IPS-NIHi11 (cell line): ENCODE data around the gene CALCR.
"Not testable (repeated sequence)": the region's sequence is repeated elsewhere in the genome, so short reads cannot be mapped to it uniquely, and the experiment has no call there.

Source experiments
- DNase-seq: peaks from one replicate; pipeline ENCODE4 v3.0.0; 2012; ENCODE audit warnings: mixed read lengths, low spot score

CALCR gene

DNA sequence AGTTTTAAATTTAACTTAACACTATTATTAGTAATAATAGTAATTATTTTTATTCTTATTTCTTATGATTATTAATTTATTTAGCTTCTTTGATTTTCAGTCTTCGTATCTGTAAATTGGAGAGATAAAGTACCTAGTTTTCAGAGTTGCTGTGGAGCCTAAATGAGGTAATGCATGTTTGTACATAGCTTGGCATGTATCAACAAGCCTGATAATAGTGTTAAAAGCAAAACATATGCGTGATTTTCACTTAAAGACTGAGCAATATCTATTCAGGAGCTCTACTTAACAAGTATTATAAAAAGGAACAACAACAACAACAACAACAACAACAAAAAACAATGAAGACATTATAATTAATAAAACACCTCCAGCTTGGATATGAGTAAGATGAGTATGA lies 12.4 kb downstream of the CALCR start:
- no peak for DNase-seq

DNA sequence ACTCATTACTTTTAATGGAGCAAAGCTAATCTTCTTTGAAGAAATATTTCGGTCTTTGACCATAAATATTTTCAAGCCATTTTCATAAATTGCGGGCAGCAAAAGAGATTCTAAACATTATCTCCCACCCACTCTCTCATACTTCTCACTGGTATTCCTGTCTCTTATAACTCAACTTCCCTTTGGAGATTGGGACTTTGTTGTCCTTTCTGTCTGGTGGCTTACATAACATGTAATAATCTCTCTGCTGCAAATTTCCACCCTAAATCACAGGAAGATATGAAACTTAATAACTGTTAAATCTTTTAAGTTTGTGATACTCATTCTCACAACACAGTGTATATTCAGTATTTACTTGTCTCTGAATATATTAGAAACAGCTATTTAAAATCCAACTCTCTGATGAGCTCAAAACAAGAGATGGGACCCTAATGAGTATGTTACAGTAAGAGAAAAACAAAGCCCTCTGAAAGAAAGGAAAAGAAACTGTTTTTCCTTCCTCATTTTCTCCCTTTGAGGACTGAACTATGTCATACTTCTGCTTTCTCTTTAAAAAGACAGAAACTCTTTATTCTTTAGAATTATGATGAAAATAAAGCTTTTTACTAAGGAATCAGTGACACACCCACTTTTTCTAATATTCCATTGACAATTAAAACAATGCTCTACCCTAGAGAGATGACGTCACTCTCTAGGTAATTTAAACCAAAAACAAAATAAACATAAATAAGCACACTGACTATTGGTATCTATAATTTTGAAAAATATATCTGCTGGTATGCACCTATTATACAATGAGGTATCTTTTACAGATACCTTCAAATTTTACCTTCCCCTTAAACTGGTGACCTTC lies 14.7 kb downstream of the CALCR start:
- DNase-seq, result no peak

DNA sequence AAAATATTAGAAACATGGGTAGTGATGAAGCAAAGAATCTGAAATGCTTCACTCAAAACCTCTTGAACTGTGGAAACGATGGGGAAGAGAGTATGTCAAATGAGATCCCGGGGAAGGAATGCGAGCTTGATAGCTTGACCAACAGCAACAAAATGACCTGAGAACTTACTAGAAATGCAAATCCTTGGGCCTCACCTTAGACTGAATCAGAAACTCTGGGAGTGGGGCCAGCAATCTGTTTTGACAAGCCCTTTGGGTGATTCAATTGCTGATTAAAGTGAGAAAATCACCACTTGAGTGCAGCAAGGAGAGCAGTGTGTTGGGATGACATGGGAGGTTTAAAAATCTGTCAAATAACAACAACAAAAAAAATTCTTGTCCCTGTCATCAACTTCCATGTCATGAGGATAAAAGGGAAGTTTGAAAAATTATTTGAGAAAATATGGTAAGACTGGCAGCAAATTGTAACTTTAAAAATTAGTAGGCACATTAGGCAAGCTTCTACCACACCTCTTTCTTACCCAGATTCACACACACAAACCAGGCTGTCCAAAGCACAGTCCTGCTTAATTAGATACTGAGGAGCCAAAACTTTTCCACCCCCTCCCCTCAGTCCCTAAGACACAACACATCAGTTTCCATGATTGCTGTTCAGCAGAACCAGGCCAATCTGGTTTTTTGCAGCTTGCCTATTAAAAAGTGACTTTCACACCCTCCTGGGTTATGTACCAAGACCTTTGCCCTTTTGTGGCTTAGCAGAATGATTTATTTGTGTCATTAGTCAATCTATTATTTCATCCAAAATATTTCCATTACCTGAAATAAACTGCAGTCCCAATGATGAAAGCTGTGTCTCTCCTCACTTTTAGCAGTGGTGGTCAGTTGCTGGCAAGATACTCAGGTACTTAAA lies 15.6 kb downstream of the CALCR start:
- no peak for DNase-seq

DNA sequence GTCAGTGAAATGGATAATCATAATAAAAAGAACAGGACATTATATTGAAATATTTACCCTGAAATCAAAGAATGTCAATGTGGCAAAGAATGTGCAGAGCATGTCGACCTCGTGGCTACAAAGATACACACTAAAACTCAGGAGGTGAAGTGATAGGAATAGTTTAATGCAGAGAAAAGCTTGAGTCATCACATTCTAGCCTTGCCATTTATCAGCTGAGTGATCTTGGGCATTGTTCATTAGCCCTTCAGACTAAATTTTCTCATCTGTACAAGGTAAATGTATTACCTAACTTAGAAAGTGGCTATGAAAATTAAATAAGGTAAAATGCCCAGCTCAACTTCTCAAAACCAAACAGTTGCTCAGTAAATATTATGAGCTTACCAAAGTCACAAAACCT lies 22.6 kb downstream of the CALCR start:
- no peak for DNase-seq

DNA sequence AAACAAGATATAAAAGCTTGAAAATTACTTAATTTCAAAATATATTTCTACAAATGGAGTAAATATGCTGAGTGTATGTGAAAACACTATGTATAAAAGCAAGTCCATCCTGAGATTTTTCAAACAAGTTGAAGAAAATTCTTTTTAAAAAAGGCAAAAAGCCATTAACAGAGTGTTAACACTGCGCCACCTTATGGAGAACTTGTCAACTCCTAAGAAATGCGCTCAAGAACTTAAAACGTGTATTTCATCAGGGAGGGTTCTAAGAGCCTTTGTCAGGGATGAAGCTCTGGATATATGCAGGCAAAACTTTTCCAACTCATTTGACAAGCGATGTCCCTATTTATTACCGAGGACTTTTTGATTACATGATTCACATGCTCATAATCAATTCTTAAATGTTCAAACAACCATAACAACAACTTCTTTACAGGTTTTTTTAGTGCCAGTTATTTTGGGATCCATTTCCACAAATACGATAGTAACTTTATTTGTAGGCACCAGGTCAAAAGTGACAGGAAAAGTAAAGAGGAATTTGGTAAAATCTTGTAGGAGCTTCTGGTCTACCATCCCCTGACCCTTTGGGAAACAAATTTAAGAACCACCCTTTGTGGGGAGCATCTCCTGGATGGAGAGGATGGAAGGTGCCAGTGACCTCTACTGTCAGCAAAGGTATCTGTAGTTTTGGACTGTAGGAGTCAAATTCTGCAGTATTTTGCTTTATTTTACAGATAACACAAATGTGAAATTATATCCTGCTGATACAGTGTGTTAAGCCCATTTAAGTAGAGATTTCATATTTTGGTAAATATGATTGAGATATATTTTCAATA lies 23.2 kb downstream of the CALCR start:
- peak; percentile 65 for DNase-seq

DNA sequence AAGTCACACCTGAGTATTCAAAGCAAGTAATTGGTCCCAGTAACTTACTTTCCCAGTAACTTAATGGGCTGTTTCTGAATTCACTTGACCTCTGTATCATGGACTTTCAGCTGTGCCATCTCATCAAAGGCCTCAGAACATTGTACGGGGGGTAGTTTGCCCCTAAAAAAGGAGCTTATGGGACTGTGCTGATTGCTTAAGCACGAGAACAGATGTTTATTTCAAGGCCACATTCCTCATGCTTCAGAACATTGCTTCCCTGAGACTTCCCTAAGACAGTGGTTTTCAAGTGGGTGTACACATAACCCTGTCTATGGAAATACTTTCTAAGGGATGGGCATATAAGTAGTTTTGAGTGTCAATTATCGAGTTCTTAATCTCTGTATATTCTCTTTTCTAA lies 26.8 kb downstream of the CALCR start:
- DNase-seq, result no peak

DNA sequence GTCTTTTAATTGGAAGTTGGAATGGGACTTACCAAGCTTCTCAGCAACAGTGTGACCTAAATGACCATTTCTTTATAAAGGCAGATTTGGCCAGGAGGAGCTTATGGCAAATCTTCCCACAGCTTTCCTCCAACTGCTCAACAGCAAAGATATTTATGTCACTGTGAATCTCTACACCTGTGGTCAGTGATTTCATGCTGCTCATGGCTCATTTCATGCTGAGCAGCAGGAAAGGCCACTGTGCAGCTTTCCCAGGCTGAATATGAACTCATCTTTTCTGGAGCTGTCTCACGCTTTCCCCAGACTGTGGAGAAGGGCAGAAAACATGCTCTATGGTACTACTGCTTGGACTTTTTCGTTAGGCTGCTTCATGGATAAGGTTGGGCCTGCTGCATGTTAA lies 29.8 kb downstream of the CALCR start:
- DNase-seq, result no peak

DNA sequence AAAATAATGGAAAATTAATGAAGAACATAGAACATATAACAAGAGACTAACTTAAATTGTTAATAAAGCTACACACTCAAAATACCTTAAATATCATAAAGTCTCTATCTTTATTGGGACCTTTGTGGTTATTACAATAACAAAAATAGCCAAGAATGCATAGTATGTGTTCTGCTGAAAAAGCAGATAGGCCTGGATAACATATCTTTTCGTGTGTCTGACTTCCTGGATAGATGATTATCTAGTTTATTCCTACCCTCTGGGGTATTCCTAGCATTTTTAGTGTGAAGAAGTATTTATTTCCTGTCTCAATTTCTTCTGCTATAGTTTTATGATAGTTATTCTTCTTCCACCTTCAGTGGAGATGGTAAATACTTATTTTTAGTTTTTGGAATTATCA lies 36.5 kb downstream of the CALCR start:
- DNase-seq, result no peak

DNA sequence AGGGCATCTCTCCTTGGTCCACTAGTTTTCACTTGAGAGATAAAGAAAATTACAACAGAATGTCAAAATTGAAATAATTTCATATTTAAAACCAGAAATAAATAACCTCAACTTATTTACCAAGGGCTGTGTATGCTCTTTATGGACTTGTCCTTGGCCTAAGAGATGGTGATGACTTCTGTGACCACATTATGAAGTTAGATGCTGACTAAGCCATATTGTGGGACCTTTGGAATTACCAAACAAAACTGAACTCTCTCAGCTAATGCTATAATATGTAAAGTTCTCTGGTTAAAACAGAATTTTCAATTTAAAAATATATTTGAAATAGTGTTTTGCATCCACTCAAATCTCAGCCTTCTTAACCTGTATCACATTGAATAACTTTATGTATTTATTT lies 38.9 kb downstream of the CALCR start:
- no peak for DNase-seq

DNA sequence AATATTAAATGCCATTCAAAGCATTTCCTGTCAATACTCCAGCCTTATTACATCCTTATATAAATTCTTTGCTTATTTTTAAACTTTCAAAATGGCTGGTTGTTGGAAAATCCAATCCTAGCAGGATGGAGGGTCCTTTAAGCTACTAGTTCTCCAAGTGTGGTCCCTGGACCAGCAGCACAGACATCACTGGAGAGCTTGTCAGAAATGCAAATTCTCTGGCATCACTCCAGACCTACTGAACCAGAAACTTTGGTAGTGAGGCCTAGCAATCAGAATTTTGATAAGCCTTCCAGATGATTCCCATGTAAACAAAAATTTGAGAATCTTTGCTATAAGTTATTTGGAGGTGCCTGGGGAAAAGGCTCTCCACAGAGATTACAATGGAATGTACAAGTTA lies 43.8 kb downstream of the CALCR start:
- DNase-seq, result no peak

DNA sequence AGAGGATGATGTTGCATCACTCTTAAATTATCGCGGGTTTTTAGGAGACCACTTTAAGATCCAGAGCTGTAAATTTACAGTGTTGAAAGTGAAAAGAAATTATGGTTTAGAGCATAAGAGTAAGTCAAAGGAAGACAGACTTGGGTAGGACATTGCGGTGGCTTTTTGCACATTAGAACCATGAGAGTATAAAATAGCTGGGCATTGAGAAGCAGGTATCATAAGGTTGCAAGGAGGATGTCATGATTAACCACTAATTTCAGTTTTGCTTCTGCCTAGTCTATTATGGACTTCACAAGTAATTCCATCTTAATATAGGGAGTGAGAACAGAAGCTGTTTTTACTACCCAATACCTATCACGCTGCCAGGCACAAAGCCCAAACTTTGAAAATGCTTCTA lies 57.7 kb downstream of the CALCR start:
- no peak for DNase-seq

DNA sequence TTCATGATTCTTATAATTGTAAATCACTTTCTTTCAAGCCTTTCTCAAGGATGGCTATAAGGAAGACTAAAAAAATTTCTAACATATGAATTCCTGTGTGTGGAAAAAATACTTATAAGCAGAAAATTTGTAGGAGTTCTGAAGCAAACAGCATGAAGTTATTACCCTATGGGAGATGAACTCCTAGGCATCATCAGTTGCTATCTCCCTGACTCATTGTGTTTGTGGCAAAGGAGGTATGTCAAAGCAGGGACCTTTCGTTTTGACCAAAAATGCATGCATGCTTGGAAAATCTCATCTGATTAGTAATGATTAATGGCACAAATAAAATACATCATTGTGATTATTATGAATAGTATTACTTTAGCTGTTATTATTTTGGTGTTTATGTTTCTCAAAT lies 59.4 kb downstream of the CALCR start:
- DNase-seq, result no peak

DNA sequence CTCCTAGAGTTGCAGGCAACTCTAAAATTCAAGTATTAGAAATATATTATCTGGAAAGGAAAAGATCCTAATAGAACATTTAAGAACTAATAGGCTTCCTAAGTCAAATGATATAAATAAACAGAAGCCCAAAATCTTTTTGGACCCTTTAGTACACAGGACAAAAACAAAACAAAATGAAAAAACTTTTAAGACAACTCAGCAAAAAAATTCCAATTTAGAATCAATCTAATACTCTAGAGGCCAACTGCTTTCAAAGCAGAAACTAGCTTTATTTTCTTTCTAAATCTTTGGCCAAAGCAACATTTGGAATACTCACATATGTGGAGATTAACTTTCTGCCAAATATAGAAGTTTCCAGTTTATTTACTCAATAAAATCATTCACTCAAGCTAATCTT lies 65.2 kb downstream of the CALCR start:
- DNase-seq, result no peak

DNA sequence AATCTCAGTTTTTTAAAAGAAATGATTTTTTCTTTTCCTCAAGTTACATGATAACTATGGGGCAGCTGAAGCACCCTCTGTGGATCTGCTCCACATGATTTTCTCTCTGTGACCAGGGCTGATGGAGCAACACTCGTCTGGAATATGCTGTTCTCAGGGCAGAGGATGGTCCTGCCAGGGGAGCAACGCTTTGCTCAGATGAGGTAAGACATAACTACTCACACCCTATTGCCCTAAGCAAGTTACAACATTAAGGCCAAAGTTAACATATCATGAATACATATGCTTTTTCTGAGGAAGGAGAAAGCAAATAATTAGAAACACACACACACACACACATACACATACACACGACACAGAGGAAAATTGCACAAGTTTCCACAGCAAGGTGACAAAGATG lies 71.4 kb downstream of the CALCR start:
- DNase-seq, result no peak

DNA sequence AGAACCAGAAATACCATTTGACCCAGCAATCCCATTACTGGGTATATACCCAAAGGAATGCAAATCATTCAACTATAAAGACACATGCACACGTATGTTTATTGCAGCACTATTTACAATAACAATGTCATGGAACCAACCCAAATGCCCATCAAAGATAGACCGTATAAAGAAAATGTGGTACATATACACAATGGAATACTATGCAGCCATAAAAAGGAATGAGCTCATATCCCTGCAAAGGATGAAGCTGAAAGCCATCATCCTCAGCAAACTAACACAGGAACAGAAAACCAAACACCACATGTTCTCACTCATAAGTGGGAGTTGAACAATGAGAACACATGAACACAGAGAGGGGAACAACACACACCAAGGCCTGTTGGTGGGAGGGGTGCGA lies 82.7 kb downstream of the CALCR start:
- DNase-seq, result not testable (repeated sequence)

DNA sequence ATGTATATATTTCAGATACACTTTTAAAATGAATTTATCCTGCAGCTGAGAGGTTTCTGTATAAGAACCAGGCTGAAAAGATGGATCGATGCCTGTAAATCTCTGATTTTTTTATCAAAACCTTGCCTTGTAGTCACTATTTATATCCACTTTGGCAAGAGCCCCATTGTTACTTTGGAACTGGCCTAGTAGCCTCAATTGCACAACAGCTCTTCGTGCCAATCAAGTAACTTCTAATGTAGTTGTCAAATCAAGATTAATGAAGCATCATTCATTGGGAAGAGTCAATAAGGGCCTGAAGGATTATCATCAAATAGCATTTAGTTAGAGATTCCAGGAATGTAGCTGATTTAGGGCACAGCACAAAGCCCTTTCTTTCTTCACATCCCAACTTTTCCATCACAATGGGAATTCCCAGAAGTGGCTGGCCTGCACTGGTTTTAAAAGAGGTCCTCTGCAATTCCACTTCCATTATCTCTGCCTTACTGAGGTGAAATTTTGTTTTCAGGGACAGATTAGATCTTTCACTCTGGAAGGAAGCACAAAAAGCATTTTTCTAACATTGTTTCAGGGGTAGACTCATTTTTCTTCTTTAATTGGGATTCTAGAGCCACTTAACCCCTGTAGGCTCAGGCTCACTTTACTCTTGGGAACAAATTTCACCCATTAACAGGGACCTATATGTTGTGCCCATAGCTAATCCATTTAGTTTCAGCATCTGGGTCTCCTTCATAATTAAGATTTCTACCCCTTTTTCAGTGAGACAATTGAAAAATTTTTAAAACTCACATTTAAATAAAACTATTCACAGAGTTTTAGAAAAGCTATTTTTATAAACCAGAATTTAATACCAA lies 97.8 kb downstream of the CALCR start:
- DNase-seq, result peak; percentile 42

DNA sequence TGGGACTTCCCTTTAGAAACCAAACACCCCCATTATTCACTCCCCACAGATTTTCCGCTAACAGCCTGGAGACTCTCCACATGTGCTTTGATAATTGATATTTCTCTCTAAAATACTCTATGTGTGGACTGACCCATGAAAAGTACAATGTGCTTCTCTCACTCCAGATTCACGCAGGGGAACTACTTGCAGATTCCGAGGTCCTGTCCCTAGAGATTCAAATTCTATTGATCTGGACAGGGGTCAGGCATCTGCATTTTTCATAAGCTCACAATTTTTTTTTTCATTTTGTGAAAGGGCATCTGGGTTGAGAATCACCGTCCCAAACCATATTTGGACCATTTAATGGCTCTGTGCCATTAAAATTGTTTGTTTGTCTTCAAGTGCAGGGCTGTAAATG lies 98.7 kb downstream of the CALCR start:
- no peak for DNase-seq

DNA sequence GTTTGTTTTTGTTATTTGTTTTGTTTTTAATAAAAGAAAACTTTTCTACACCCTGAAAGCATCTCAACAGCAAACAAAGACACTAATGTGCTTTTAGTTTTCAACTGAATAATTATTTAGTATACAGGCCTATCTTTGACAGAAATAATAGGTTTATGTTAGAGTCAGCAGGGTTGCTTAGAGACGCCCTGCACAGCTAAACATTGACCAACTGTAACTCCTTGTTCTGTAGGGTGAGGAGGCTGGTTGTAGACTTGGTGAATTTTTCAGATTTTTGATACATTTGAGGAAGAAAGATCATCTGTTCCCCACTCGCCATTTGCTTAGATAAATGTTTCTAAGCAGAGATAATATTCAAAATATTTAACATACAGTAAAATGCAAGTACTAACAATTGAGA lies 103.1 kb downstream of the CALCR start:
- no peak for DNase-seq

DNA sequence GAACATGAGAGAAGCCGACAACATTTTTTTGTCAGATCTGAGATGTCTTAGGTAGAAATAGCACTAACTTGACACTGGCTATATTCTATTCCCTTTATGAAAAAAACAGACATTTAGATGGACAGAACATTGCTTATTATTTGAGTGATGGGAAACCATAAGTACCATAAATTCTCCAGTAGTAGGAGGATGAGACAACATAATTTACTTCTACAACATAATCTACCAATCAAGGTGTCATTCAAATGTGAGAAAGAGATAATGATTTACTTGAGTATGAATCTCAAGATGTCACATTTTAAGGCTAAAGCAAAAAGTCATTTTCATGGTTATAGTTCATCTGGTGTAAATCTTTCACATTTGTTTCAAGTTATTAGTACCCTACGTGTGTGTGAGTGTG lies 110.8 kb downstream of the CALCR start:
- no peak for DNase-seq

DNA sequence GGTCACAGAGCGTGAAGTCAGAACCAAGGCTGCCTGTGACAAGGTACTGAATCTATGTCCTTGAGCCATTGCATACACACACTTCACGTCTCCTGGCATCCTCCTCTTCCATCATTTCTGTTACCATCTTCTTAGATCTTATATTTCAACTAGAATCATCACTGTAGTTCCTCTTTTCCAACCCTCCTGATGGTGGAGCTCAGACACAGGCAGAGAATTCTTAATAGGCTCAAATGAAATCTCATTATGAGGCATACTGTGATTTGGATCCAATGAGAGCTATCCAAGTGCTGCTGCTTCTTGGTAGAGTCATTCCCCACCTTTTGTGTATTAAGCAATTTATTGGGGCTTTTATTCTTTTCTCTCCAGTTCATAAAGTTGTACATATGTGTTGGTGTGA lies 113.2 kb downstream of the CALCR start:
- DNase-seq, result no peak

DNA sequence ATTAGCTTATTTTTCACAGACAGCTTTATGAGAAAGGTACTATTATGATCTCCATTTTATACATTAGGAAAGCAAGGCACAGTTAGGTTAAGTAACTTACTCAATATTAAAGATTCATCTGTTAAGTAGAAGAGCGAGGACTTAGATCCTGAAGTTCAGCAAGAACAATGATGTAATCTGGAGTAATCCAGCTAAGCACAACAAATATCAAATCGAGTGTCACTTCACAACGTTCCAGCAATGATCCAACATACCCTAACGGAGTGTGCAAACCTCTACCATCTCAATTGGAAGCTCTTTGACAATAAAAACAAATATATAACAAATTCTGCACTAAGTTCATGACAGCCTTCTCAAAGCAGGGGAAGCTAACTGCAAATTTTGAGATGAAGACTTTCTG lies 121.3 kb downstream of the CALCR start:
- no peak for DNase-seq
